Liver (tissue), 3 donors: ENCODE data around the gene GNAT1.

Experiments used
- GABPA ChIP-seq, 2 donors: IDR thresholded peaks in 1 of 2; conservative IDR thresholded peaks in 1 of 2; 2 replicates each; pipeline ENCODE4 v1.6.1; 2016; ENCODE audit warnings: antibody characterized with exemption in 2 of 2, mild to moderate bottlenecking in 1 of 2, moderate library complexity in 1 of 2
- HNF4A ChIP-seq, 2 donors: conservative IDR thresholded peaks; 2 replicates each; pipeline ENCODE4 v1.6.1; 2016; ENCODE audit warnings: antibody characterized with exemption in 2 of 2, mild to moderate bottlenecking in 2 of 2
- MAX ChIP-seq: IDR thresholded peaks from 2 replicates; pipeline ENCODE4 v1.6.1; 2016; ENCODE audit warnings: antibody characterized with exemption
- REST ChIP-seq: IDR thresholded peaks from 2 replicates; pipeline ENCODE4 v1.6.1; 2016; ENCODE audit warnings: antibody characterized with exemption, mild to moderate bottlenecking
- YY1 ChIP-seq: IDR thresholded peaks from 2 replicates; pipeline ENCODE4 v1.6.1; 2016; ENCODE audit warnings: antibody characterized with exemption, mild to moderate bottlenecking
- TF ChIP-seq, protein P1 (sequence below): fragments of 150-350 bp; IDR thresholded peaks from 2 replicates; pipeline ENCODE4 v1.5.1; 2017; ENCODE audit warnings: improper control_type of control experiment, low read depth, low read length; ENCODE audit not compliant: missing input control
- donor health status: healthy.
- donor health status: healthy.

GRCh38 chr3:50161320-50161719 lies 30.1 kb upstream of the GNAT1 start:
- TF ChIP-seq, protein P1, sequence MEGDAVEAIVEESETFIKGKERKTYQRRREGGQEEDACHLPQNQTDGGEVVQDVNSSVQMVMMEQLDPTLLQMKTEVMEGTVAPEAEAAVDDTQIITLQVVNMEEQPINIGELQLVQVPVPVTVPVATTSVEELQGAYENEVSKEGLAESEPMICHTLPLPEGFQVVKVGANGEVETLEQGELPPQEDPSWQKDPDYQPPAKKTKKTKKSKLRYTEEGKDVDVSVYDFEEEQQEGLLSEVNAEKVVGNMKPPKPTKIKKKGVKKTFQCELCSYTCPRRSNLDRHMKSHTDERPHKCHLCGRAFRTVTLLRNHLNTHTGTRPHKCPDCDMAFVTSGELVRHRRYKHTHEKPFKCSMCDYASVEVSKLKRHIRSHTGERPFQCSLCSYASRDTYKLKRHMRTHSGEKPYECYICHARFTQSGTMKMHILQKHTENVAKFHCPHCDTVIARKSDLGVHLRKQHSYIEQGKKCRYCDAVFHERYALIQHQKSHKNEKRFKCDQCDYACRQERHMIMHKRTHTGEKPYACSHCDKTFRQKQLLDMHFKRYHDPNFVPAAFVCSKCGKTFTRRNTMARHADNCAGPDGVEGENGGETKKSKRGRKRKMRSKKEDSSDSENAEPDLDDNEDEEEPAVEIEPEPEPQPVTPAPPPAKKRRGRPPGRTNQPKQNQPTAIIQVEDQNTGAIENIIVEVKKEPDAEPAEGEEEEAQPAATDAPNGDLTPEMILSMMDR: no peak
- TF ChIP-seq MAX (no peak), REST (no peak), HNF4A (conservative IDR thresholded peaks at IDR 0.05) (no peak), YY1 (no peak), GABPA (IDR thresholded peaks at IDR 0.05 in 1 of 2, conservative IDR thresholded peaks at IDR 0.05 in 1 of 2) (no peak)
